Iris pigment epithelial cell (primary cell): ENCODE measurements around the gene MAS1.

ENCODE experiments used
- DNase-seq: peaks from one replicate; pipeline ENCODE4 v3.0.0-alpha.2; 2011; ENCODE audit warnings: low read depth

Gene MAS1

DNA sequence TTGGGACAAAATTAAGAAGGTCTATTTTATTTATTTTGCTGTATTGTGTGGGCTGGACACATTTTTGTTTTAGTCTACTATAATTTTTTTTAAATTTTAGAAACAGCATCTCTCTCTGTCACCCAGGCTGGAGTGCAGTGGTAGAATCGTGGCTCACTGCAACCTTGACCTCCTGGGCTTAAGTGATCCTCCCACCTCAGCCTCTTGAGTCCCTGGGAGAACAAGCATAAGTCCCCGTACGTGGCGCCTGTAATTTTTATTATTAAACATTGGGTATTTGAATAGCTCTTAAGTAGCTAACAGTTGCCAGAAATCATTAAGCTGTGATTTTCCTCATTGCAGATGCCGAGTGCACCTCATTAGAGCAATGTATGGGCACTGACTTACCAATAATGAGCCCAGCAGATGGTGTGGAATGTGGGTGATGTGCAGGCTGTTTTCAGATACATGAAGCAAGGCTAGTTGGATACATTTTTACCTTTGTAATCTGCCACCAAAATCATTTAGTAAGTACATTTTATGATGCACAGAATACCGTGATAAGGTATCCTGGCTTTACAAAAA lies 10.3 kb upstream of the MAS1 start:
- DNase-seq, result no peak

DNA sequence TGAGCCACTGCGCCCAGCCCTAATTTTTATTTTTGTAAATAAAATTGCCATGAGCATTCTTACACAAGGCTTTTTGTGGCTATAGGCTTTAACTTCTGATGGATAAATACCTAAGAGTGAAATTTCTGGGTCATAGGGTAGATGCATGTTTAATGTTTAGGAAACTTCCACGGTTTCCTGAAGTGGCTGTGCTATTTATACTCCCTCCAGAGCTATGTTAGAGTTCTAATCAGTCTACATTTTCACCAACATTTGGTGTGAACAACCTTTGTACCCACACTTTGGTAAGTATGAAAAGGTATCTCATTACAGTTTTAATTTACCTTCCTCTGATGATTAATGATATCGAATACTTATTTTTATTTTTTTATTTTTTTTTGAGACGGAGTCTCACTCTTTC lies 6.1 kb upstream of the MAS1 start:
- no peak for DNase-seq

DNA sequence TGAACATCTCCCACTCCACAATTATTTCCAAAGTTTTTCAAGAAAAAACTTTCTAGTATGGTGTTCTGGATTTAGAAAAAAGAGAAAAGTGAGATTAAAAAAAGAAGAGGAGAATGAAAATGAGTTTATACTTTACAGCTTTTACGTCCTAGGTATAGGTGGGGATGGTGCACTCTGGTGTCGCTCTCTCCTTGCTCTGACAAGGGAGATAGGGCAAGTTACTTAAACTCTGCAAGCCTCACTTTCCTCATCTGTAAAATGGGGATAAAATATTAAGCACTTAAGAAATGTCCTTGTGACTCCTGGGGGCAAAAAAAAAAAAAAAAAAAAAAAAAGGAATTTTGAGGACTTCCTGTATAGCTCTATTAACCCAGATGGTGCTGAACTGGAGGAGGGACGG lies 4.5 kb upstream of the MAS1 start:
- DNase-seq, result no peak

DNA sequence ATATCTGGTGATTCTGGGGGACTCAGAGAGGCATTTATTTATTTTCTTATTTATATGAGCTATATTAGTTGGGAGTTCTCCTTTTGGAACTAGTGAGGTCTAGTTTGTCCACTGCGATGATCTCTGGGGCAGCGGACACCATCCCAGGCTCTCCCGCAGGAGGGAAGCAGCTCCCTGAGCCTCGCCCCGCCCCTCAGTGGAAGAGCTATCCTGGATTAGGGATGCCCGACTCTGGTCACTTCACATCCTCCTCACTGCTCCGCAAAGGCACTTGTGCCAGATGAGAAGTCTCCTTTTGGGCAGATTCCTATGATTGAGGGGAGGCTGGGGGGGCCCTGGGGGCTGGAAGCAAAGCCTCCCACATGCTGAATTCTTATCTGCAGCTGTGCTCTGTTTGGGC lies 3.6 kb upstream of the MAS1 start:
- no peak for DNase-seq

DNA sequence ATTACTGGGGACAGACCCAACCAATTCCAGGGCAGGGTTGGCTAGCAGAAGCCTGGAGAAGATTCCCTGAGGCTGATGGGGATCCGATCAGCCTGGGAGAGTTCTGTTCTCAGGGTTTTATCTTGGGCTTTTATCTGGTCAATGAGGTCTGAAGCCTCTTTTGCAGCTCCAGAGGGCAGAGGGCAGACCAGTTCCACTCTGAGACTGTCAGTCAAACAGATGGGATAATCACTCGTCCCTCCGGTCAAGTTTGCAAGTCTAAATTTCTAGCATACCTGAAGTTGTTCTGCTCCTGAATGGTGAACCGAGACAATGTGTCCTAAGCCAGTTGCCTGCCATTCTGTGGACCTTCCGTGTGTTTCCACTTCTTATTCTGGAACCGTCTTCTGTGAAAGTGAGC lies 3.0 kb upstream of the MAS1 start:
- DNase-seq, result no peak

DNA sequence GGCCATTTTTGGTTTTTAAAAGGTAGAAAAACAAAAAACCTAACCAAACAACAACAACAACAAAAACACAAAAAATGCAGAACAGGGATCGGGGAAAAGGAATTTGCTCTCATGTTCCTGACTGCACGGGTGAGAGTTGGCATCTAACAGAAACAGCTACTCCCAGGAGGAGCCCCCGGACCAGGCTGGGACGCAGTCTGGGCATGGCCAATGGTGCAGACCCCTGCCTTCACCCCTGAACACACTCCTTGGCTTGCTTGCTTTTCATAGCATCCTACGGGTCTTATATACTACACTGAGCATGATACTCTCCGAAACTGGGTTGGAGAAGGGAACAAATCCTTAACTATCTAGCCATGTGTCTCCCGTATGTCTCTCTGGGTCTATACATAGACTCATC lies 587 bp upstream of the MAS1 start:
- no peak for DNase-seq

DNA sequence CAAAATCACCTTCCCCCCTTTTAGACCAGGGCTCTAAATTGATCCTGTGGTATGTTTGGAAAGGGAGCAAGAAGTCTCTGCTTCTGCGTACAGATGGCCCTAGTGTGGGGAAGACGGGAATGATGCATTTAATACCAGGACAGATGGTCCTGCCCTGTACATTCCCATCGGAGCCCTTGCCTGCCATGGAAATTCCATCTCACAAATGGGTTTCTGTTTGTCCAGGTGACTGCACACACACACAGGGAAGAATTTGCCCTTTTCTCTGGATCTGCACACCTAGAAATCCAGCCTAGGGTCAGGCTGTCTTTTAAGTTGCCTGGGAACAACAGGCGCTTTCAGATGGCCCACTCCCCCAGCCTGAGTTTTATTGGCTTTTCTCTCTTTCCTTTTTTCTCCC lies 1.3 kb downstream of the MAS1 start:
- no peak for DNase-seq

DNA sequence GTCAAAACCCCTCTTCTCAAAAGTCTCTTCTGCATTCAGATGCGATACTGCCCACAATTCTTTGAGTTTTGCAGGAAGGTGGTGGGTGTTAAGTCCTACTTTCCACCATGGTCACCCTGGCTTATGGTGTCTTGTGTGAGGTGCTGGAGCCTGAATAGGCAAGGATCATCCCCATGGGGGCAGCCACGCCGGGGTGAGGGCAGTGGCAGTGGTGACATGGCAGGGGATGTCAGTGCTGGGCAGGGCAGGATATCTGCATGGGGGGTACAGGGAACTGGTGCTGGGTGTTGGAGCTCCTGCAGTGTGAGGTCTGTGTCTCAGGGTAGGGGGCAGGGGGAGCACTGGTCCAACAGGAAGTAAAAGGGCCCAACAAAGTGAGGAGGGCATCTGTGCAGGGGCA lies 2.3 kb downstream of the MAS1 start:
- no peak for DNase-seq

DNA sequence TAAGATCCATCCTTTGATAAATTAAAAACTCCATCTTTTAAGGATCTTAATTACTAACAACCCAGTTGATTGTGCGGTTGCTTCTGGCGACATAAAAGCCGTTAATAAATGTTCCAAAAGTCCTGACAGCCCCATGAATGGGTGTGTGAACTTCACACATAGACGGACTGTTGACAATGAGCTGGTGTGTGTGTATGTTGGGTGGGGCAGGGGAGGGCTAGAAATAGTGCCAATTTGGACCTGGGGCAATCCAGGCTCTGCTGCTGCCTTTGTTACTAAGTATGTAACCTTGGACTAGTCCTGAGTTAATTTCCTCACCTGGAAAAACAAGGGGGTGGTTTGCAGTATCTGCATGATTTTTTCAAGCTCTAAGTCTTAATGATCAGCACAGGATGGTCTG lies 4.2 kb downstream of the MAS1 start:
- DNase-seq, result no peak

DNA sequence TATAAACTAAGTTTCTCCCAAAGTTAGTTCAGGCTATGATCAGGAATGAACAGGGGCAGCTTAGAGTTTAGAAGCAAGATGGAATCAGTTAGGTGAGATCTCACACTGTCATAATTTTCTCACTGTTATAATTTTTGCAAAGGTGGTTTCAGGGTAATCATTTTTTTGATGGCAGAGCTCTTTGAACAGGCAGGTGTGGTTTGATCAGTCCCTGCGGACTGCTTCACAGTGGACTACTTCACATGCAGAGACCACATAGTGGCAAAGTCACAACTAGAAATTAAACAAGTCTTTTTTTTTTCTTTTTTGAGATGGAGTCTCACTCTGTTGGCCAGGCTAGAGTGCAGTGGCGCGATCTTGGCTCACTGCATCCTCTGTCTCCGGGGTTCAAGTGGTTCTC lies 6.8 kb downstream of the MAS1 start:
- DNase-seq, result no peak

DNA sequence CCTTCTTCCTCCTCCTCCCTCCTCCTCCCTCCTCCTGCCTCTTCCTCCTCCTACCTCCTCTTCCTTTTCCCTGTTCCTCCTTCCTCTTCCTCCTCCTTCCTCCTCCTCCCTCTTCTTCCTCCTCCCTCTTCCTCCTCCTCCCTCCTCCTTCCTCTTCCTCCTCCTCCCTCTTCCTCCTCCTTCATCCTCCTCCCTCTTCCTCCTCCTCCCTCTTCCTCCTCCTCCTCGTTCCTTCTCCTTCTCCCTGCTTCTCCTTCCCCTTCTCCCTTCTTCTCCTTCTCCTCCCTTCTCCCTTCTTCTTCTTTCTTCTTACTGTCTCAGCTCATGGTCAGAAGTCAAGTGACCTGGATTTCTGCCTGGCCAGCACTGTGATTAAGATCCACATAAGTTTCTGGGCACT lies 7.7 kb downstream of the MAS1 start:
- DNase-seq, result no peak

DNA sequence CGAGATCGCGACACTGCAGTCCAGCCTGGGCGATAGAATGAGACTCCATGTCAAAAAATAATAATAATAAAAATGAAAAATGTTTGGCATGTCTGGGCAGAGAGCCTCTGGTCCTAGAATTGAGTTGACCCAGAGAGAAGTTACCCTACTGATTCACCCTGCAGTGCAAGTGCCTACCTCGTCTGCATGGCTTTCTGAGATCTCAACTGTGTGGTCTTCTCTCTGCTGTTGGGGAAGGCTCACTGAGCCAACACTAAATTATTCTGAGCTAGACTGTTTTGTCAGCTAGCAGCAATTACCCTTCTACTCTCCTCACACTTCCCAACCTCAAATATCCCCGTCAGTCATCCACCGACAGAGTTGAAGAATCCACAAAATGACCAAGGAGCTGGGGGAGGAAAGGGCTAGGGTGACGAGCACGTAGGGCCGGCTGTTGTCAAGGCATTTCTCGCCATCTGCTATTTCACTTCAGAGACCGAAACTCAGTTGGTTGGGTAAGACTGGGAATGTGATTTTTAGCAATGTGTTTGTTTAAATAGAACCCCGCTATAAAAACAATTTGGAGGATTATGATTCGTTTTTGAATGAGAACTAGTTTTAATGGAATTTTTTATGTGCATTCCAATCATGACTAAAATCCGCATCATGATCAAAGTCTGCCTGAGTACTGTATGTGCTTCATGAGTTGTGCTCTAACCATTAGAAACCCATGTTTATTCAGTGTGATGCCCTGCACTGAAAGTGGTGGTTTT lies 9.4 kb downstream of the MAS1 start:
- DNase-seq, result peak; percentile 97

DNA sequence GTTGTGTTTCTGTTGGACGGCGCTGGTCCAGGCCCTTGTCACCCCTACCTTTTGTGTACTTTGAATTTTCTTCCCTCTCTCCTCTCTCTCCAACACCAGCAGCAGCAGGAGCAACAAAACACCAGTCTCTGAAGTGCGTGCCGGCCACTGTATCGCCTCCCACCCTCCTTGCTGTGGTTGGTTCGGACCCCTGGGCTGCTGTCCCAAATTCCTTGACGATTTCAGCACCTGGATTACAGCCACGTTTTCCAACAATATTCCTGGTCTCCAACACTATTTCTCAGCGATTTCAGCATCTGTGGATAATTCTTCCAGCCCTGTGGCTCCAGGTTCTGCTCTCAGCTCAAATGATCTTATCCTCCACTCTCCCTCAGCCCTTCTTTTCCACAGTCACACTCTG lies 11.8 kb downstream of the MAS1 start:
- DNase-seq, result no peak

DNA sequence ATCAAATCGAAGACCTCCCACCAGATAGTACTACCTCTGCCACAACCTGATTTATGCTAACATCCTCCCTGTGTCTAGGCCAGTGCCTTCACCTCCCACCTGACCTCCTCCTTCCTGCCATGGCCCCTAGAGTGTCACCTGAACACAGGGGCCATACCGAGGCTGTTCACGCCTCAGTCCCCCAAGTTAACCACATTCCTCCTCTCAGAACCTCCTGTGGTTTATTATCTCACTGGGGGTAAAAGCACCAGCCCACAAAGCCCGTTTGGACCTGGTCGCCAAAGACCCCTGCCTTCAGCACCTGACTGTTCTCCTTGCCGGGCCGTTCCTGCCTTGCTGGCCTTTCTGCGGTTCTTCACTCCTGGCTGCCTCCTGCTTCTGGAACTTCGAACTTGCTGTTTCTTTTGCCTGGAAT lies 13.7 kb downstream of the MAS1 start:
- DNase-seq, result no peak

DNA sequence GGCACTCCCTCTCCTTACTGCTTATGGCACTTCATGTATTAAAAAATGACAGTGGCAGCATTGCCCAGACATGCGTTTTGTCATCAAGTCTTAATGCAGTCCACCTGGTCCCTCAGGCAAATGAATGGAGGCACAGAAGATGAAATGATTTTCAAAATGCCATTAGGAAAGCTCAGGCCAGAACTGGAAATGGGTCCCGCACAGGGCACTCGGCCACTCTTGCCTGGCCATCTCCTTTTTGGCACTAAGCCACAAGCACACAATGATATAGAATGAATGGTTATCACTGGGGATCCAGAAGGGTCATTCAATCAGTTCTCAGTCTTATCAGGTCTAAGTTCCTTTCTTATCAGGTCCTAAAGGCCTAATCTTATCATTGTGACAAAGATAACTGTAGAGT lies 15.6 kb downstream of the MAS1 start:
- no peak for DNase-seq

DNA sequence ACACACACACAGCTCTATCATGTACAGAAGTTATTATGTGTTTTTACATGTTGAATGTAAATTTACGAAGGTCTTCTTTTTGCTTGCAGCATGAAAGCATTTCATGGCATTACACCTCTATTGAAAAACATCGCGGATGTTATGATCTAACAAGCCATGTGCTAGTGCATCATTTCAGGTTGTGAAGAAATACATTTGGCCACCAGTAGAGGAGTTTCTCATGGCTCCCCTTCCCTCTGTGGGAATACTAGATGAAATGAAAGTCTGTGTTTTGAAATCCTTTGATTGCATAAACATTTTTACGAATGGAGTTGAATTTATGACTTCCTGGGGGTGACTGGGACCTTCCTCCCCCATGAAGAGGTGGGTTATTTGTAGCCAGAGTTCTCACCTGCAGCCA lies 17.7 kb downstream of the MAS1 start:
- DNase-seq, result peak; percentile 40

DNA sequence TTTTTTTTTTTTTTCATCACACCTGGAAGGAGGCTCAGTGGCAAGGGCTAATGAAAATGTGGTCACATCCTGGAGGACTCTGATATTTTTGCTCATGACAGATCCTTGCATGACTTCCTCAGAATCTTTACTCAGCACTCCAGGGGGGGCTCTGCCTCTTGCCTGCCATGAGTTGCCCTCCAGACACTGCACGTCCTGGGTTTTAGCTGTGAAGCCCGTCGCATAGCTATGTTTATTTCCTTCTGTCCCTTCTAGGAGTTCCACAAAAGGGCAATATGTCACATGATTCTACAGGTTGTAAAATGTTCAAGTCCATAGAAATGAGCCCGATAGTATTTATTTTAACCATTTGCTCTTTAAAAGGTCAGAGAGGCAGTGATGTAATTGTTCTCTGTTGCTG lies 18.2 kb downstream of the MAS1 start:
- no peak for DNase-seq

DNA sequence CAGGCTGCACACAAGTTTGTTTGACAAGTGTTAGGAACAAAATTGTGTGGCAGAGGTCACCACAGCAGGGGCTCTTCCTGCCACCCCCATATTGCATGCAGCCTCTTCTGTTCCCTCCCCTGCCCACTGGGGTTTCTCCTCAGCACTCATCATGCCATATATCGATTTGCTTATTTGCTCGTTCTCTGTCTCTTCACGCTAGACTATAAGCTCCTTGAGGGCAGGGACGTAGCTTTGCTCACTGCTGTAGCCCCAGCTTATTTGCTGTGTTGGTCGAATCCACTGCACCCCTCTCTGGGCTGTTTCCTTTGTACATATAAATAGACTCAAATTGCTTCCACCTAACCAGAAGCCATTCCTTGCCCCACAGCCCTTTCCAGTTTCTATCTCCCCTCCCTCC lies 19.6 kb downstream of the MAS1 start:
- DNase-seq, result no peak

DNA sequence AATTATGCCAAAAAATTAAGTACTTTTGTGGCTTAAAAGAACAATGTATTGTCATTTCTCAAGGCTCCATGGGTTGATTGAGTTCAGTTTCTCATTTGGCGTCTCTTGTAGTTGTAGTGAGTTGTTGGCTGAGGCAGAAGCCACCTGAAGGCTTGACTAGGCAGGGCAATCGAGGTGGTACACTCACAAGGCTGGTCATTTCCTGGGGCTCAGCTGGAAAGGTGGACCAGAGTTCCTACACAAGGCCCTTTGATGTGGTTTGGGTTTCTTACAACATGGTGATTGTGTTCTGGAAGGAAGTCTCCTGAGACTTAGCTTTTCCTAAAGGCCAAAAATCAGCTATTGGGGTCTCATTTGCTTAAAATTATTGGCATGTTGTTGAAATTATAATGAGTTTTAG lies 22.6 kb downstream of the MAS1 start:
- DNase-seq, result no peak

DNA sequence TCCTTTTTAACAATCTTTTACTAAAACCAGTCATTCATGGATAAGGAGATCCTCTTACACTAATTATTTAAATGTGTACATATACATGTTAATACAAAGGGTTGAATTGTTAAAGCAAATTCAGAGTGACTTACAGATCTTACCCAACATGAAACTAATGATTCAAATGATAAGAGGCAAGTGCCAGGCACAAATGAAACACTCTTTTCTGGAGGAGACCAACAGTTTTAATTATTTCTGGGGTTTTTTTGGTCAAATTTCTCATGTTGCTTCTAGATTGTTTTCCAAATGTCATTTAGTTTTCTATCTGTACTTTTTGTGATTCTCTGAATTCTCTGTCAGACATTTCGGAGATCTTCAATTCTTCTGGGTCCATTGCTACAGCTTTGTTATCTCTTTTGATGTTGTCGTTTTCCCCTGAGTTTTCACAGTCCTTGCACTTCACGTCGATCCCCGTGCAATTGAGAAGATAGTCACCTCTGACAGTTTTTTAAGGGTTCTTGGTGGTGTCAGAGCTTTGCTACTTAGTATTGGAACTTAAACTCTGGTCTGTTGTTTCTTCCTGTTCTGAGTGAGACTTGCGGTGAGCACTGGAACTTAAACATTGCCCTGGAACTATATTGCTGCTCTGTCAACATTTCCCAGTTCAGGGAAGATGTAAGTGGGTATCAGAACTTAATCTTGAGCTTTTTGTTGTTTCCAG lies 23.2 kb downstream of the MAS1 start:
- DNase-seq, result no peak

DNA sequence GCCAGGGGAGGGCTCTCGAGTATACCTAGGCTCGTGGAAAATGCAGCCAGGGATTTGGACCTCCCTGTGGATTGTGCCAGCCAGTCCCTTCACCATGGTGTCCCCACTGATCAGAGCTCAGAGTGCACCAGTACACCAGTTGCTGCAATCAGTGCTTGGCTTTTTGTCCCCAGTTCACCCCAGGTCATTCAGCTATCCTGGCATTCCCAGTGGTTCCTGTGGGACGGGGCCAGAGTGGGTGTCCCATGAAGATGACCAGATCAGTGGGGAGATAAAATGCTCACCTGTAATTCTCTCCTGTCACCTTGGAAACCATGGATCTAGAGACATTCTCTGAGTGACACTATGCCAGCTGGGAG lies 23.8 kb downstream of the MAS1 start:
- no peak for DNase-seq

DNA sequence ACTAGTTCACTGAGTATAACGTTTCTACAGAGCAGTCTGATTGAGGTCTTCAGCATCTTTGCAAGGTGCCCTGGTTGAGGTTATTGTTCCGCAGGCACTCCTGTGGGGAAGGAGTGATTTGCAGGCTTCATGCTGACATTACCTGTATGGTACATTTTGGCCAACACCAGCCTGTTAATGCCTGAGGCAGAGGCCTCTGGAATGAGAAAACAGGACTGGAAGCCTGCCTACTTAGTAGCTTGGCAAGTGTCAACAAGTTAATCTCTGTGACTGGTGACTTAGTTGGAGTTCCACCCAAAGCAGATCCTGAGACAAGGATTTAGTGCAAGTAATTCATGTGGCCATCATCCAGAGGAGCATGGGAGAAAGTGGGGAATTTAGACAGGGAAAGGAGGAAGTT lies 24.6 kb downstream of the MAS1 start:
- DNase-seq, result no peak

DNA sequence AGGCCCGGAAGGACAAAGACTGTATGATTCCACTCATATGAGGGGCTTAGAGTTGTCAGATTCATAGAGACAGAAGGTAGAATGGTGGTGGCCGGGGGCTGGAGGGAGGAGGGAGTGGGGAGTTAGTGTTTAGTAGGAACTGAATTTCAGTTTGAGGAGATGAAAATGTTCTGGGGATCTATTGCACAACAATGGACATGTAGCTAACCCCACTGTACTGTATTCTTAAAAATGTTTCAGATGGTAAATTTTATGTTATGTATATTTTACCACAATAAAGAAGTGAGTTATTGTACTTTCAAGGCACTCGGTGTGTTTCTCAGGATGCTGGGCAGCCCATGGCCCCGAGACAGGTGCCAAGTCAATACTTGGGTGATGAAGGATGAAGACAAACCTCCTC lies 25.4 kb downstream of the MAS1 start:
- DNase-seq, result no peak

DNA sequence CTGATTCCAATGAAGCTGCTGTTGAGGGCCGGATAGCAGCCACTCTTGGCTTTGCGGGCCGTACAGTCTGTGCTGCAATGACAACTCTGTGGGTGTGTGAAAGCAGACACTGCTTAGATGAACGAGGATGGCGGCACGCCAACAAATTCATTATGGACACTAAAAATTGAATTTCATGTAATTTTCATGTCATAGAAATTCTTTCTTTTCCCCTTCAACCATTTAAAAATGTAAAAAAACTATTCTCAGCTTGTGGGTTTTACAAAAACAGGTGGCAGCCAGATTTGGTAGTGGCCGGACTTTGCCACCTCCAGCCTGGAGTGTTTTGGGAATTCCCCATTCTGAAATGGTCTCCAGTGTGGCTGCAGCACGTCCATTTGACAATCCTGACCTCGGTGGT lies 26.0 kb downstream of the MAS1 start:
- DNase-seq, result no peak
